Activated effector memory CD4-positive, alpha-beta T cell treated with anti-CD3 and anti-CD28 coated beads, Interleukin-2, amount 50 U/mL, for 16 hours (primary cell): ENCODE measurements around the gene MED15.
A peak's percentile ranks its signal among the peaks of the same experiment; 100 is the strongest.
"Not testable (repeated sequence)": the region's sequence is repeated elsewhere in the genome, so short reads cannot be mapped to it uniquely, and the experiment has no call there.

Source experiments
- DNase-seq: peaks from one replicate; pipeline ENCODE4 v3.0.0-alpha.2; 2020

MED15 gene

DNA sequence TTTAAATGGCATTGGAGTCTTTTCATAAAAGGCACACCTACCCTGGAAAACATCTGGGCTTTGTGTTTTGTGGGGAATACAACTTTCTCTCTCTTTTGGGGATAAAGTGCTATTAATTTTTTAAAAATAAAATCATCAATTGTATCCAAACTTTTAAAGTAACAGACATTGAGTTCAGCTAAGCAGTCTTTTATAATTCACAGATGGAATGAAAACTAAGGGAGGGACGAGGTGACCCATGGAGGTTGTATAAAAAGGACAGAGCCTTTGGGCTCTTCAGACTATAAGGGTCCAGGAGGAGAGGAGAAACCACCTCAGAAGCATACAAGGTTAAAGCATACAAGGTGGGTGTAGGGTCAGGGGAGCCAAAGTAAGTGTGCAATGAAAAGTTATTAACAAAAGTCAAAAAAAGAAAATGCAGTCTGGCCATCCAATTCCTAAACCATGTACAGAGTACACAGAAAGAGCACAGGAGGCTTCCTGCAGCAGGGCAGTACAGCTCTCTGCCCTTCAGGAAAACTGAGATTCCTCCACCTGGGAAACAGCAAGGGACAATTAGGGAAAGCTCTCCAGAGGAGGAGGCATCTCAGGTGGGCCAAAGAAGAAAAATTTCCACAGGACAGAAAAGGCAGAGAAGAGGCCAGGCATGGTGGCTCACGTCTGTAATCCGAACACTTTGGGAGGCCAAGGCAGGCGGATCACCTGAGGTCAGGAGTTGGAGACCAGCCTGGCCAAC, 22.3 kb upstream of the MED15 start:
- DNase-seq, result no peak

DNA sequence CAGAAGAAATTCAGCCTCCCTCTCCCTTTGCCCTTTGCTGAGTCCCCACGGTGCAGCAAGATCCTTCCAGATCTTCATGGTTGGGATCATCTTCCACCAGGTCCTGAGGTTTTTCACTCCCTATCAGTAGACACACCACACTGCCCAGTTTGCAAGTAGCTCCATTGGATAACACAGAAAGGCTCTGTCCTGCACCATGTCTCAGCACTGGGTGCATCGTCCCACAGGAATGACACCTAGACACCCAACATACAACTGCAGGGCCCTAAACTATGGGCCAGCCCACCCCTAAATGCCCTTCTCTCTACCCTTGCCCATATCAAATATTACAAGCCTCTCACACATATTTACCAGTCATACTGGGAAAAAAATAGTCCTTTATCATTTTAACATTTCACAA, 21.2 kb upstream of the MED15 start:
- no peak for DNase-seq

DNA sequence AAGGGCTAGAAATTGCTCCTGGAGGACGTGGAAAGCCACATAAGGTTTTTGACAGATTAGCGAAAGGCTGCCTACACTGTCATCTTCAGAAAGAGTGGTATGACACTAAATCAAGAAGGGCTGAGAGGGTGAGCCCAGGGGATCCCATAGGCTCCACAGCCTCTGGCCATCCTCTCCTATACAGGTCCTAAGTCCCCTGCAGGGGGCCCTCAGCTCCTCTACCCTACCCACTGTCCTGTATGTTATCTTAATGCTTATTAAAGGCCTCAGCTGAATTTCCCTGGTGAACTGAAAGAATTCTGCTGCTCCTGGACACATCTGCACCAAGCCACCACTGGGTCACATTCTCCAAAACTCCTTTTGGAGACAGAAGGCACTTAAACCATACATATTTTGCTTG, 19.7 kb upstream of the MED15 start:
- no peak for DNase-seq

DNA sequence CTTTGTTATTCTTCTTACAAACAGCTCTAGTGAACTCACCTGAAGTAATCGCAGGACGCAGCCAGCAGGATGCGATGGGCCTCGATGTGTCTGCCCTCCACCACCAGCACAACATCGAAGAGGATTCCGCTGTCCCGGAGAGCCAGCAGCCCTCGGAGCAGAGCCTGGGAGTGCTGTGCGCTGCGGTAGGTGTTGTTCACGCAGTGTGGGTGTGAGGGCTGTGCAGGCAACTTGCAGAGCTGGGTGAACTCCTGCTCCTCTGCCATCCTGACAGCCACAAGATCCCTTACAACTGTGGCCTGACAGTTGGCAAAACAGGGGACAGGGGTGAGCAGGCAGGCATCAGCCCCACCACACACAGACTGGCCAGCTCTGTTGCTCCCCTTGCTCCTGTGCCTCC, 18.5 kb upstream of the MED15 start:
- DNase-seq, result no peak

DNA sequence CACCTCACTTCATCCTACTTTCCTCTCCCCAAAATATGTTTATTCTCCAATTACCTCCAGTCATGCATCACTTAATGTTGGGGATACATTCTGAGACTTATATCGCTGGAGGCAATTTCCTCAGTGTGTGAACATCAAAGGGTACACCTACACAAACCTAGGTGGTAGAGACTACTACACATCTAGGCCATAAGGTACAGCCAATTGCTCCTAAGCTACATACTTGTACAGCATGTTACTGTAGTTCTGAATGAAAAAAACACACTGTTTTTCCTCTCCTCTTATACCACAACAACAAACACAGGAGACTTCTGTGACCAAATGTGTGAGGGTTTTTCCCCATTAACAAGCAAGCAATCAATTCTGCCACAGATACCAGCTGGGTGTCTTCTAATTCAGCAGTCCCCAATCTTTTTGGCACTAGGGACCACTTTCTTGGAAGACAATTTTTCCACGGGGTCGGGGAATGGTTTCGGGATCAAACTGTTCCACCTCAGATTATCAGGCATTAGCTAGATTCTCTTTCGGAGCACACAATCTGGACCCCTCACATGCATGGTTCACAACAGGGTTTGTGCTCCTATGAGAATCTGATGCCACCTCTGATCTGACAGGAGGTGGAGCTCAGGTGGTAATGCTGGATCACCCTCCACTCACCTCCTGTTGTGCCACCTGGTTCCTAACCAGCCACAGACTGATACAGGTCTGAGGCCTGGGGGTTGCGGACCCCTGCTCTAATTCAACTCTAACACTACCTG, 17.0 kb upstream of the MED15 start:
- DNase-seq, result no peak

DNA sequence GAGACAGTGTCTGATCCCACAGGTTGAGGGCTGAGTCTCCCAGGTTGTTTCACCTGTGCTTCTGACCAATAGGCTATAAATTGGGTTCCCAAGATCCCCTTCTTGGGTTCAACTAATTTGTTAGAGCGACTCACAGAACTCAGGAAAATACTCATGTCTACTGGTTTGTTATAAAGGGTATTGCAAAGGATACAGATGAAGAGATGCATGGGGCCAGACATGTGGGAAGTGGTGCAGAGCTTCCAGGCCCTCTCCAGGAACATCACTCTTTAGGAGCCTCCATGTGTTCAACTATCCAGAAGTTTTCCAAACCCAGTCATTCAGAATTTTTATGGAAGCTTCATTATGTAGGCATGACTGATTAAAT, 16.5 kb upstream of the MED15 start:
- DNase-seq, result no peak

DNA sequence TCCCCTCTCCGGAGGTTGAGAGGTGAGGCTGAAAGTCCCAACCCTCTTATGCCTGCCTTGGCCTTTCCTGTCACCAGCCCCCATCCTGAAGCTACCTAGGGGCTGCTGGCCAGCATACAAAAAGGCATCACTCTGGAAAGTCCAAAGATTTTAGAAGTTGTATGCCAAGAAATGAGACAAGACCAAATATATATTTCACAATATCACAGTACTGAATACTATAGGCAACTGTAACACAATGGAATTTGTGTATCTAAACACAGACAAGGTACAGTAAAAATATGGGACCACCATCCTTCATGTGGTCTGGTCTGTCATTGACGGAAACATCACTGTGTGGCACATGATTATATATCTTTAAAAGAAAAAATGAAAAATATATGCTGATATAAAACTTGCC, 16.1 kb upstream of the MED15 start:
- no peak for DNase-seq

DNA sequence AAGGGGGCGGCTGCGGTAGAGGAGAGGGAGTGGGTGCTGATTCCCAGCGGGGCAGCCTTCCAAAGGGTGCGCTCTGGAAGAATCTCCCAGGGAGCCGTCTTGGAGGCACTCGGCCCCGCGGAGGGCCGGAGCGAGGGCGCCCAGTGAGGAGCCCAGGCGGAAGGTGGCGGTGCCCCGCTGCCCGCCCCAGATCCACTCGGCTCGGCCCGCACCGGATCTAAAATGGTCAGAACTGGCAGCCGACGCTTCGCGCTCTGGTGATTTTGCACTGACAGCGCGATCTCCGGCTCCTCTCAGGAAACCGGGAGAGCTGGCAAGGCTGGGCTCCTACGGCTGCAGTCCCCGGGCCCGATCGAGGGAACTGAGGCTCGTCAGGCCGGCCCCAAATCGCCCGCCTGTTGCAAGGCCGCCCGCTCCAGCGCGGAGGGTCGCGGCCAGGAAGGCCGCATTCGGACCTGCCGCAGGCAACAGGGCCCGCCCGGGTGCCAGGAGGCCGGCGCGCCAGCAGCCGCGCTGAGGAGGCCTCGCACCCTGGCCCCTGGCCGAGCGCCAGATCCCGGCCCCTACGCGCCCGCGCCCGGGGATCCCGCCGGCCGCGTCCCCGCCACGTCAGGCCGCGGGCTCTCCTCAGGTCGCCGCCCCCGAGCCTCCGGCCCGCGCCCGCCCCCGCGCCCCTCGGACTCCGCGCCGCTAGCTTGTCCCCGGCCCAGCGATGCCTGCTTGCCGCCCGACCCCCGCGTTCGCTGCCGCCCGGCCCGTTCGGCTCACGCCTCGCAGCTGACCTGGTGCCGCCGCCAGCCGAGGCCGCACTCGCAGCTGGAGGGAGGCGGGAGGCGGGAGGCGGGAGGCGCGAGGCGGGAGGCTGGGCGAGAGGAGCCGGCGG, 12.2 kb upstream of the MED15 start, which contains the start of gene KLHL22:
Gene KLHL22 (minus strand): TSS at position 818 of the 883 bp plus-strand sequence. CDS start 6,584 bp downstream, outside the sequence.
- DNase-seq, result peak; percentile 71

DNA sequence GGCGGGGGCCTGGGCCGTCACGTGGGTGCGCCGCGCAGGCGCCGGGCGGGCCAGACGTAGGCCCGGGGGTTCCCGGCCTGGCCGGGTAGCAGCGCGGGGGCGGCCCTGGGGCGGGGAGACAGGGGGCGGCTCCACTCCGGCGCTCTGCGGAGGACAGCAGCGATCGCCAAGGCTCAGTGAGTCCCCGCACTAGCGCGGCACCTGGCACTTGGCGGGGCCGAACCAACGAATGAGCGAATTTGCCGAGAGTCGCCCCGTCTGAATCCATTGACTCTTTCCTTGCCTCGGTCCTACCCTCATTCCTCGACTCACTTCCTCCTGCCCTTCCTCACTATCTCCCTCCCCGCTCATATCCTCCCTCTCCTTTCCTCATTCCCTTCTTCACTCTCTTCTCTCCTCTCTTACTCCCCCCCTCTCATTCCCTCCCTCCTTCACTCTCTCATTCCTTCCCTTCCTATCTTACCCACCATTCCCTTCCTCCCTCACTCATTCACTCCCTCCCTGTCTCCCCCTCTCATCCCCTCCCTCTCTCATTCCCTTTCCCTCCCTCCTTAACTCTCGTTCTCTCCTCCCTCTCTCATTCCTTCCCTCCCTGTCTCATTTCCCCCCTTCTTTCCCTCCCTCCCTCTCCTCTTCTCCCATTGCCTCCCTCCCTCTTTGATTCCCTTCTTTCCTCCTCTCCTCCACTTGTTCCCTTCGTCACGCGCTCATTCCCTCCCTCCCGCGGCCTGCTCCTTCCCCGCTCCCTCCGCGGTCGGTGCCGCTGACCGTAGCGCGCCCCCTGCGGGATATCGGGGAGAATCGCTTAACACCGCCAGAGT, 11.3 kb upstream of the MED15 start:
- peak; percentile 98 for DNase-seq

DNA sequence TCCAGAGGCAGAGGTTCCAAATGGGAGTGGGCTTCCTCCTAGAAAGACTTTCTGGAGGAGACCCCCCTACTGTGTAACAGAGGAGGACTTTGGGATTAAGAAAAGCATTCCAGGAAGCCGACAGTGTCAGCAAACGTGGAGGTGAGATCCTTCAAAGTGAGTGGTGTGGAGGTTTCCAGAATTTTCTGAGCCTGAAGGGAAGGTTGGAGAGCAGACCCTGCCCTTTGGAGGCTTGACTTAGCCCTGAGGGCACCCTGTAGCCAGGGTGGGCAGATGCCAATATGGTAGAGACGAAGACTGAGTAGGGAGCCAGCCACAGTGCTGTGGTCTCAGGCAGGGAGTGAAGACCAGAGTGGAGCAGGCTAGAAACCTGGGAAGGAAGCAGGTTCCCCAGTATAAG, 10.0 kb upstream of the MED15 start:
- no peak for DNase-seq

DNA sequence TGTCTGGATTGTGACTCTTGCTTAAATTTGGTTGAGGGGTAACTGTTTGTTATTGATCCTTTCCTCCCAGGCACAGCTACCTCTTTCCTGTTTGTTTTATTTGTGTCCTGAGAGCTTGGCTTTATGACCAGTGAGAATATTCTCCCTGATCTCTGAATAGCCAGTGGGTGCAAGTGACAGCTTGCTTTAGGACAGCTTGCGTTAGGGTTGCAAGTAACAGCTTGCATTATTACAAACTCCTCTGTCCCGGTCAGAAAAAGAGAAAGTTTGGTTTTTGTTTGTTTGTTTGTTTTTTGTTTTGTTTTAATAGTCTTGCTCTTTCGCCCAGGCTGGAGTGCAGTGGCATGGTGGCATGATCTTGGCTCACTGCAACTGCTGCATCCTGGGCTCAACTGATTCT, 8.5 kb upstream of the MED15 start:
- no peak for DNase-seq

DNA sequence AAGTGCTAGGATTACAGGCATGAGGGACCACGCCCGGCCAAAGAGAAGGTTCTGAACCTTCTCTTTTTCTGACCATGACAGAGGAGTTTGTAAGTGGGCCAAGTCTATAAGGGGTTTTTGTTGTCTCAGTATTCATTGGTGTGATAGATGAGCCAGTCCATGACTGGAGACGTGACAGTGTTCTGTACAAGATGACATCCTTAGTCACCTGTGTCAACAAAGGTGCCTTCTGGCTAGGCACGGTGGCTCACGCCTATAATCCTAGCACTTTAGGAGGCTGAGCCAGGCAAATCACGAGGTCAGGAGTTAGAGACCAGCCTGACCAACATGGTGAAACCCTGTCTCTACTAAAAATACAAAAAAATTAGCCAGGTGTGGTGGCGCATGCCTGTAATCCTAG, 7.6 kb upstream of the MED15 start:
- DNase-seq, result no peak

DNA sequence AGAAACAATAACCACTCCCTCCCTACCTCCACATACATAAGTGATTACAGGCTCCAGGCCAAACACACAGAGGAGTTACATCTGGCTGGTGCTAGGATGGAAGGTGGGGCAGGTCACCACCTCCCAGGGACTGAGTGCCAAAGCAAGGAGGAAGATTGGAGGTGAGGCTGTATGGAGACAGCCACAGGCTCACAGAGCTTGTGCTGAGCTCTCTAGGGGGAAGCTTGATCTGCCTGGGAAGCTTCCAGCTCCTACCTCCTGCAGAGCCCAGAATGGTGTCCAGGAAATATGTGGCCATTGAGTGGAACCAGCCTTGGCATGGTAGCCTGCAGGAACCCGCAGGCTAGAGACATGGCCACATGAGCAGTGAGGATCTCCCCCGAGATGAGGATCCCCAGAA, 3.6 kb upstream of the MED15 start:
- no peak for DNase-seq

DNA sequence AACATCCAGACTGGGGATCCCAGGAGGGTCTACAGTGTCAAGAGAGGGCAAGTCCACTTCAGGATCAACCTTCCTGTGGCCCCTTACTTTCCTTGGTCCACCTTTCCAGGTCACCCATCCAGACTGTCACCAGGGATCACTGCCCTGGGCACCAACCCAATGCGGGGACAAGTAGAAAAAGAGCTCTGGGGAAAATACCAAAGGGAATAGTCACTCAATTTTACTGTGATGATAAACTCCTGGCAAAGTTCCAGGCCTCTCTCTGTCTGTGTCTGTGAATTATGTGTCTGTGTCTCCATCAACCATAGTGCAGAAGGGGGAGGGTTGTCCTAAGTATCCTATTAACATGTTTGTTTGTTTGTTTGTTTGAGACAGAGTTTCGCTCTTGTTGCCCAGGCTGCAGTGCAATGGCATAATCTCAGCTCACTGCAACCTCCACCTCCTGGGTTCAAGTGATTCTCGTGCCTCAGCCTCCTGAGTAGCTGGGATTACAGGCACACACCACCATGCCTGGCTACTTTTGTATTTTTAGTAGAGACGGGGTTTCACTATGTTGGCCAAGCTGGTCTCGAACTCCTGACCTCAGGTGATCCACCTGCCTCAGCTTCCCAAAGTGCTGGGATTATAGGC, 3.0 kb upstream of the MED15 start:
- DNase-seq, result not testable (repeated sequence)

DNA sequence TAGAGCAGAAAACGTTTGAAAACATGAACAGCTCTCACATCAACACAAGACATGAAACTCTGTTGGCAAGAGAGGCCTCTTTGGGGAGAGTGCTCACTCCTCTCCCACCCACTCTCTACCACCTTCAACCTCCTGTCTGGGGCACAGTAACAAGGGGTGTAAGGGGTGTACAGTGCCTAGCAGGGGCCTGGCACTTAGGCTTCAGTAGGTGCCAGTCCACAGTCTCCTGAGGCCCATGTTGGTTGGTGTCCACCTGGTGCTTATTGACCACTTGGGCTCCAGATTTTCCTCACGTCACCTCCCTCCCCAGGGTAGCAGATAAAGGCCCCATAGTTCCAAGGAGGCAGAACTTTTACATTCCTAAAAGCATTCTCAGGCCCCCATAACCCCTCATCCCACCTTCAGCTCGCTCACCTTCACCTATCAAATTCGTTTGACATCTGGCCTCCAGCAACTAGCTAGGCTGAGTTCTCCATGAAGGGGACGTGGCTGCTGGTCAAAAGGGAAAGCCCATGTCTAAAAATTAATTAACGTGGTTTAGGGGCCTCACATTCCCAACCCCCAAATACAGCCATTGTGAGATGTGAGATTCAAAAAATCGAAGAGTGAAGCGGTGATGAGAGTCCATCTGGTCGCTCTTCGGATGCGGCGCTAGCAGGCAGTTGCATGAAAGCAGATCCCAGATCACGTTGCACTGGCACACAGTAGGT, 712 bp upstream of the MED15 start:
- no peak for DNase-seq

DNA sequence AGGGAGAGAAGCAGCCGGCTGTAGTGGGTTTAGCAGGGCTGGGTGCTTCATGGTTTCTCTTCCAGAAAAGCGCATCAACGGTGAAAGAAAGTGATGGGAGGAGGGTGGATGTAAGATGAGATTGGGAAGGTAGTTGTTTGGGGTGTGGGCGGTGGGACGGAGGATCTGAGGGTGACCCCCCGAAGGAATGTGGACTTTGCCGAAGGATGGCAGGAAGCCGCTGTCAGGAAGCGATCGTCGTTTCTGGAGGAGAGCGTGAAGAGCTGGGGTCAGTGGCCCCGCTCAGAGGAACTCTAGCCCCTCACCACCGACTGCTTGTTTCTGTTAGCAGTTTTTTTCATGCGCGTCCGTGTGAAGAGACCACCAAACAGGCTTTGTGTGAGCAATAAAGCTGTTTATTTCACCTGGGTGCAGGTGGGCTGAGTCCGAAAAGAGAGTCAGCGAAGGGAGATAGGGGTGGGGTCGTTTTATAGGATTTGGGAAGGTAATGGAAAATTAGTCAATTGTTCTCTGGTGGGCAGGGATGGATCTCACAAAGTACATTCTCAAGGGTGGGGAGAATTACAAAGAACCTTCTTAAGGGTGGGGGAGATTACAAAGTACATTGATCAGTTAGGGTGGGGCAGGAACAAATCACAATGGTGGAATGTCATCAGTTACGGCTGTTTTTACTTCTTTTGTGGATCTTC, 801 bp downstream of the MED15 start:
- not testable (repeated sequence) for DNase-seq

DNA sequence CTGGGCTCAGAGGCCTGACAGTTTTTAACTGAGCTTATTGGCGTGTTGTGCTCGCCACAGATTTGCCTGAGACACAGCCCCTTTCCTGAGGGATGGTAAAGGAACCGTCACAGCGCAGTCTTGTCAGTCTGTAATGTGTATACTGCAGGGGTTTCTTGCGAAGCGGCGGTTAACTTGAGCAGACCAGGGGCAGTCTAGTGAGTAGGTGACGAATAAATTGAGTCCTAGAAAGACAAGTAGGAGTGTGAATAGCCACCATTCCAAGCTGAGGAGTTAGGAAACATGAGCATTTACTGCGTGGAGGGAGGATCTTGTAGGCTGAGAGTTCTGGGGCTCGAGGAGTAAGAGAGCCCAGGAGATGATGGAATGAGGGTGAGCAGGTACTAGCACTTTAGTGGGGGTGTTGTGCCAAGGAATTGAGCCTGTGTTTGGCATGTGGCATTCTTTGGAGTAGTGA, 1.4 kb downstream of the MED15 start:
- no peak for DNase-seq

DNA sequence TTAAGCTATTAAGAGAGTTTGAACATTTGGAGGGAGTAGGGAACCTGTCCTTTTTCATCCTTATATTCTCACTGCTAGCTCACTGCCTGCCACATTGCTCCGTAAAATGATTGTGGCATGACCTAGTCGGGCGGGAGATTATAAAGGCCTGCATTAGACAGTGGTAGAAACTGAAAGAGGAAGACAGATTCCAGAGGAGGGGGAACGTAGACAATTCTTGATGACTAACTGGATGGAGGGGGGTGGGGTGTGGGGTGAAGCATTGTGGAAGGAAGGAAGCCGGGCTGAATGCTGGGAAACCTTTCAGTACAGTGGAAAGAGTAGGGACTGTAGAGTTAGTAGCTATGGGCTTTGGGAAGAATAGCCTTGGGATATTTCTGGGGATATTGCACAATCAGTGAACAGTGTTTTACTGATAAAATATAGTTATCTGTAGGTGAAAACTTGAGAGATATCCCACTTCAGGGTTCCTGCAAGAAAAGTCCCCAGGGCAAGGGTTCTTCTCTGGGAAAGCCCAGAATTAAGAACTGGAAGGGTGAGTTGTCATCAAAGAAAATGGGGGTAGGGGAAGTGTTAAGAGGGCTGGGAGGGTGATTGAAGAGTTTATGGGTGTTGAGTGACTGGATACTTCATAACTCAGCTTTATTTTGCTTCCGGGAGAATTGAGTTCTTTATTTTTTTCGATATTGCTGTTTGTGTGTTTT, 2.1 kb downstream of the MED15 start:
- DNase-seq, result peak; percentile 80

DNA sequence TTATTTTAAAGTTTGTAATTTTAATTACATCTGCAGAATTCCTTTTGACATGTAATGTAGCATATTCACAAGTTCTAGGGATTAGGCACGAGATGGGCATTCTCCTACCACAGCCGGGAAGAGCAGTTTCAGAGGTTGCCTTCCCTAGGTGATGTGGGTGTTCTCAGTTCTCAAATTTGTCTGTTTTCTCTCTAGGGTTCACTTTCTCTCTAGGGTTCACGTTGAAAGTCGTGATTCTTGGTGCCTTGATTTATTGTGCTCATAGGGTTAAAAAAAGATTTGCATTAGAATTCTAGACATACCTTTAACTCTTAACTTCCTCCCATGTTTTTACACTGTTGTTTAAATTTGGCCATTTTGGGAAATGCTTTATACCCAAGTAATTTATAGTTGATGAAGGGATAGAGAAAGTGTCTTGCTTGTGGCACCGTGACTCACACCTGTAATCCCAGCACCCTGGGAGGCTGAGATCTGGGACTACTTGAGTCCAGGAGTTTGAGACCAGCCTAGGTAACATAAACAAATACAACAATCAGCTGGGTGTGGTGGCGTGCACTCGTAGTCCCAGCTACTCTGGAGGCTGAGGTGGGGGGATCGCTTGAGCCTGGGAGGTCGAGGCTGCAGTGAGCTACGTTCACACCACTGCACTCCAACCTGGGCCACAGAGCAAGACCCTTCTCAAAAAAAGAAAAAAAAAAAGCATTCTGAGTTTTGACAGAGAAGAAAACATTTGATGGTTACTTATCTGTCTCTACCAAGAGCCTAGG, 3.6 kb downstream of the MED15 start:
- no peak for DNase-seq
